ENCODE data around the gene C2CD5. TPM values are rescaled to one million over a fixed set of nuclear protein-coding genes. Genes with fewer than 3 reads are reported as not detected.
"Not testable (repeated sequence)": the region's sequence is repeated elsewhere in the genome, so short reads cannot be mapped to it uniquely, and the experiment has no call there.

The C2CD5 gene
- total RNA-seq, 4 donors from 2014 or later = 52.7 to 77.4 (median 55.8) TPM

- Histone ChIP-seq H3K4me1 (no peaks in the 10 kb centered on the region), H3K27me3 (no peaks in the 10 kb centered on the region), H3K36me3 (no peaks in the 10 kb centered on the region), H3K4me3 (replicated peaks in 1 of 3) (no peak overlapping the region), H3K27ac (no peak overlapping the region), H3K9me3 (no peaks in the 10 kb centered on the region)
- intact Hi-C loops (cut with DNase I) = no loop called here
- DNase-seq = no peak
- 93 to 95% methylated on average over 4 of the region's 4 CpGs for WGBS, 2 donors
- TF ChIP-seq CTCF (IDR thresholded peaks at IDR 0.05) = no peak
- no peak for TF ChIP-seq POLR2A (IDR thresholded peaks at IDR 0.05)
These were observed 44.2 kb downstream of the C2CD5 start for GRCh38 chr12:22500100-22500499.

- TF ChIP-seq POLR2A (IDR thresholded peaks at IDR 0.05) = no peak
- no peak for TF ChIP-seq CTCF (IDR thresholded peaks at IDR 0.05)
- Histone ChIP-seq H3K9me3 (no peaks in the 10 kb centered on the region), H3K4me1 (no peaks in the 10 kb centered on the region), H3K4me3 (replicated peaks in 1 of 3) (no peak overlapping the region), H3K27me3 (no peaks in the 10 kb centered on the region), H3K36me3 (no peaks in the 10 kb centered on the region), H3K27ac (no peak overlapping the region)
- intact Hi-C loops (cut with DNase I) = no loop called here
- WGBS, 2 donors = 87 to 89% methylated on average over 2 of the region's 2 CpGs
- DNase-seq = no peak
These were observed 44.9 kb downstream of the C2CD5 start for GRCh38 chr12:22499445-22499844.

GRCh38 chr12:22494319-22494718, 50.0 kb downstream of the C2CD5 start:
- Histone ChIP-seq H3K9me3 (no peaks in the 10 kb centered on the region), H3K4me3 (replicated peaks in 1 of 3) (no peak overlapping the region), H3K27me3 (no peaks in the 10 kb centered on the region), H3K36me3 (peaks cover 9 to 14% of the 10 kb centered on the region in 2 donors), H3K27ac (no peak overlapping the region), H3K4me1 (no peaks in the 10 kb centered on the region)
- no peak for DNase-seq
- TF ChIP-seq CTCF (IDR thresholded peaks at IDR 0.05) (no peak), POLR2A (IDR thresholded peaks at IDR 0.05) (no peak)
- WGBS, 2 donors = 84 to 96% methylated on average over 1 of the region's 1 CpG
- intact Hi-C loops (cut with DNase I) = no loop called here

GRCh38 chr12:22491034-22491433, 53.3 kb downstream of the C2CD5 start:
- no peak overlapping the region for H3K27ac ChIP-seq
- no peaks in the 10 kb centered on the region for H3K9me3 ChIP-seq
- no peak for TF ChIP-seq CTCF (IDR thresholded peaks at IDR 0.05)
- no peak for TF ChIP-seq POLR2A (IDR thresholded peaks at IDR 0.05)
- no peak overlapping the region for H3K4me3 ChIP-seq (replicated peaks in 1 of 3)
- WGBS, 2 donors = 93 to 96% methylated on average over 1 of the region's 1 CpG
- H3K27me3 ChIP-seq = no peaks in the 10 kb centered on the region
- no peak for DNase-seq
- H3K36me3 ChIP-seq = peaks cover 10 to 19% of the 10 kb centered on the region in 2 donors
- no peaks in the 10 kb centered on the region for H3K4me1 ChIP-seq
- intact Hi-C loops (cut with DNase I) = no loop called here

- no peak overlapping the region for H3K27ac ChIP-seq
- H3K4me1 ChIP-seq = no peaks in the 10 kb centered on the region
- no peaks in the 10 kb centered on the region for H3K9me3 ChIP-seq
- TF ChIP-seq POLR2A (IDR thresholded peaks at IDR 0.05) (no peak), CTCF (IDR thresholded peaks at IDR 0.05) (no peak)
- no peak overlapping the region for H3K4me3 ChIP-seq (replicated peaks in 1 of 3)
- WGBS, 2 donors = 98 to 99% methylated on average over 3 of the region's 3 CpGs
- no peak for DNase-seq
- H3K27me3 ChIP-seq = no peaks in the 10 kb centered on the region
- intact Hi-C loops (cut with DNase I) = no loop called here
- peaks cover 22 to 30% of the 10 kb centered on the region in 2 donors for H3K36me3 ChIP-seq
These were observed 55.9 kb downstream of the C2CD5 start for GRCh38 chr12:22488478-22488877.

- H3K4me1 ChIP-seq; H3K4me3 ChIP-seq (replicated peaks in 1 of 3); DNase-seq; intact Hi-C loops (cut with DNase I); H3K9me3 ChIP-seq; H3K27ac ChIP-seq; H3K27me3 ChIP-seq: not testable (repeated sequence)
- WGBS, 2 donors = 96 to 98% methylated on average over 3 of the region's 3 CpGs
- peaks cover 22 to 29% of the 10 kb centered on the region in 2 donors for H3K36me3 ChIP-seq
These were observed 56.7 kb downstream of the C2CD5 start for GRCh38 chr12:22487683-22488082.
